Testis (tissue), 2 donors: ENCODE data around the gene KY.

Source experiments
- CTCF ChIP-seq, 3 experiments: fragments of 450-650 bp in 2 of 3; fragments of 200-600 bp in 1 of 3; sonication (generic) in 1 of 3; IDR thresholded peaks; one replicate each; pipeline ENCODE4 v1.5.1; 2016 to 2019; ENCODE audit warnings: antibody characterized with exemption in 3 of 3, mild to moderate bottlenecking in 2 of 3, moderate library complexity in 1 of 3
- POLR2A ChIP-seq: fragments of 450-650 bp; IDR thresholded peaks from one replicate; pipeline ENCODE4 v1.6.1; 2017; ENCODE audit warnings: antibody characterized with exemption, mild to moderate bottlenecking, moderate library complexity

GRCh38 chr3:134682196-134682880, 31.5 kb upstream of the KY start:
- no peak for TF ChIP-seq CTCF (IDR thresholded peaks at IDR 0.05)
- TF ChIP-seq POLR2A = no peak
